GM12801 (cell line): ENCODE results near the gene ADAMTS4.

ENCODE experiments used
- TF ChIP-seq, protein P1 (sequence below): IDR thresholded peaks from one replicate; pipeline ENCODE4 v1.5.1; 2011; ENCODE audit warnings: control low read depth; ENCODE audit not compliant: insufficient read length; ENCODE audit errors: extremely low read depth

The ADAMTS4 gene

GRCh38 chr1:161230762-161231161 is 31.9 kb upstream of the ADAMTS4 start:
- TF ChIP-seq, protein P1, sequence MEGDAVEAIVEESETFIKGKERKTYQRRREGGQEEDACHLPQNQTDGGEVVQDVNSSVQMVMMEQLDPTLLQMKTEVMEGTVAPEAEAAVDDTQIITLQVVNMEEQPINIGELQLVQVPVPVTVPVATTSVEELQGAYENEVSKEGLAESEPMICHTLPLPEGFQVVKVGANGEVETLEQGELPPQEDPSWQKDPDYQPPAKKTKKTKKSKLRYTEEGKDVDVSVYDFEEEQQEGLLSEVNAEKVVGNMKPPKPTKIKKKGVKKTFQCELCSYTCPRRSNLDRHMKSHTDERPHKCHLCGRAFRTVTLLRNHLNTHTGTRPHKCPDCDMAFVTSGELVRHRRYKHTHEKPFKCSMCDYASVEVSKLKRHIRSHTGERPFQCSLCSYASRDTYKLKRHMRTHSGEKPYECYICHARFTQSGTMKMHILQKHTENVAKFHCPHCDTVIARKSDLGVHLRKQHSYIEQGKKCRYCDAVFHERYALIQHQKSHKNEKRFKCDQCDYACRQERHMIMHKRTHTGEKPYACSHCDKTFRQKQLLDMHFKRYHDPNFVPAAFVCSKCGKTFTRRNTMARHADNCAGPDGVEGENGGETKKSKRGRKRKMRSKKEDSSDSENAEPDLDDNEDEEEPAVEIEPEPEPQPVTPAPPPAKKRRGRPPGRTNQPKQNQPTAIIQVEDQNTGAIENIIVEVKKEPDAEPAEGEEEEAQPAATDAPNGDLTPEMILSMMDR: no peak

DNA sequence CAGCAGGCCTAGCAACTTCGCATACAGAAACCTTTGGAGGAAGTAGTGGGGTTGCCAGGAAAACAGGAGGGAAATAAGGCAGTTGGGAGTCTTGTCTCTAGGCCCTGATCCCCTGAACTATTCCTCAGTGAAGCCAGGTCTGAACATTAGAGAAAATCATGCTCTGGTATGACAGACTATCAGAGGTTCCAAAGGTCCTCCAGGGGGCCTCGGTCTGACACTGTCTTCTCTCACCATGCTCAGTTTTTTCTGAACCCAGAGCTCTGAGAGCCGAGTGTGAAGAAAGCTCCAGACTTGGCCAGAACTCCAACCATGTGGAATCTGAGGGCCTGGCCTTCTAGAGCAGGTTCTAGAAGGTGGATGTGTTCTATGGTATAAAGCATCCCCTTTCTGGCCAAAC is 31.0 kb upstream of the ADAMTS4 start:
- TF ChIP-seq, protein P1: no peak

DNA sequence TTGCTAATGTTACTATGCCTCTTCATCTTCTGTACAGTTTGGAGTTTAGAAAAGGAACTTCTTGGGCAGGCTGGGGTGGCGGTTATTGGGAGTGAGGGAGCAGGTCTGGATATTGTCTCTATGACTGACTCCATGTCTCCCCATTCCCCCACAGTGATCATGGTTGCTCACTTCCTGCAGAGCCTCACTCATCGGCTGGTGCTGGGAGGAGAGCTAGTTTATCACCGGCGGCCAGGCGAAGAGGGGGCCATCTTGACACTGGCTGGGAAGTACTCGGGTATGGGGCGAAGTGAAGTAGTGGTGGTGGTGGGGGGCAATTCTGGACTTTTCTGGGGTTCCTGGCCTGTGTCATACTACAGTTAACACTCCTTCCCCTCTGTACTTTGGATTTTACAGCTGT is 29.2 kb upstream of the ADAMTS4 start:
- TF ChIP-seq, protein P1: no peak

DNA sequence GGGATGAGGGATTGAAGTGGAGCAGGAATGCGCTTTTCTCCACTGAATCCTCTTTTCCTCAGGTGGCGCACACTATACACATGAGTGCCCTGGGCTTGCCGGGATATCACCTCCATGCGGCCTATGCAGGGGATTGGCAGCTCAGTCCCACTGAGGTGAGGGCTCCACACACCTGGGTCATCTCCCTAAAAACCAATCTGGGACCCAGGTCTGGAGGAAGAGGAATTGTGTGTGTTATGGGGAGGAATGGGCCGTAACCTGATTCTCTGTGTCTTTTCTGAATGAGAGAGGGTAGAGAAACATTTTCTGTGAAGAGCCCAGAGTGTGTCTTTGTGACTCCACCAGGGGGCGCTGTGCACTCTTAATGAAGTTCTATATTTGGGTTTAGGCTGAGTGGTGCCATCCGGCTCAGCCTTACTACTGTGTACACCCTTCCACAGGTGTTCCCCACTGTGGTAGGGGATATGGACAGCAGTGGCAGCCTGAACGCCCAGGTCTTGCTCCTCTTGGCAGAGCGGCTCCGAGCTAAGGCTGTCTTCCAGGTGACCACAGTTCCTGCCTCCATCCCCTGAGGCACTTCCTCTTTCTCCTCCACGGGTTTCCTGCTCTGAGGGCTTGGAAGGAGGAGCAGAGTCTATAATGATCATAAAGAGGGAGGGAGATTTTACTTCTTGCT is 28.5 kb upstream of the ADAMTS4 start:
- TF ChIP-seq, protein P1: no peak

GRCh38 chr1:161226759-161227158 is 27.9 kb upstream of the ADAMTS4 start:
- TF ChIP-seq, protein P1: no peak

- TF ChIP-seq, protein P1: no peak
Measured at GRCh38 chr1:161226320-161226711, 27.5 kb upstream of the ADAMTS4 start.

- TF ChIP-seq, protein P1: no peak
Measured at GRCh38 chr1:161225534-161226319, 26.9 kb upstream of the ADAMTS4 start, which contains the start of gene TOMM40L. Gene TOMM40L (plus strand): TSS chr1:161226060. CDS start chr1:161226490, 430 bp downstream.
